Measurements from ENCODE around the gene NDUFS2. TPM values are rescaled to one million over a fixed set of nuclear protein-coding genes. Genes with fewer than 3 reads are reported as not detected.

NDUFS2 gene
- total RNA-seq, 3 donors from 2014 or later (not counting 1 experiment from before 2014, with no cell fraction given), result 74.7 to 88.8 (median 84.7) TPM

GRCh38 chr1:161198194-161198896 lies 3.8 kb upstream of the NDUFS2 start:
- H3K27ac Mint-ChIP-seq, result no peak overlapping the region
- no peaks in the 10 kb centered on the region for H3K27me3 Mint-ChIP-seq (ENCODE audit: low read depth in 2 of 2)
- ATAC-seq (no peak), DNase-seq (no peak)
- Histone ChIP-seq H3K27ac (ENCODE audit: low read length) (no peak overlapping the region), H3K27me3 (ENCODE audit: control insufficient read depth, insufficient read depth, low read length) (no peaks in the 10 kb centered on the region), H3K4me3 (ENCODE audit: low read length) (no peak overlapping the region), H3K4me1 (ENCODE audit: control insufficient read depth, insufficient read depth, low read length) (peaks cover 66% of the 10 kb centered on the region), H3K9me3 (ENCODE audit: control insufficient read depth, insufficient read depth, low read length) (no peaks in the 10 kb centered on the region), H3K36me3 (ENCODE audit: control insufficient read depth, insufficient read depth, low read length) (no peaks in the 10 kb centered on the region)
- 88% methylated on average over 20 of the region's 20 CpGs for WGBS (ENCODE audit: insufficient coverage)
- H3K4me3 Mint-ChIP-seq, result no peak overlapping the region
- peaks cover 22 to 65% of the 10 kb centered on the region in 2 donors for H3K4me1 Mint-ChIP-seq
- no peaks in the 10 kb centered on the region for H3K36me3 Mint-ChIP-seq
- TF ChIP-seq CTCF (IDR thresholded peaks at IDR 0.05), result no peak
- intact Hi-C loops (cut with micrococcal nuclease), result no loop called here
- H3K9me3 Mint-ChIP-seq, result no peaks in the 10 kb centered on the region

- Histone ChIP-seq H3K9me3 (ENCODE audit: control insufficient read depth, insufficient read depth, low read length) (no peaks in the 10 kb centered on the region), H3K4me3 (ENCODE audit: low read length) (no peak within 1 kb of the TSS), H3K4me1 (ENCODE audit: control insufficient read depth, insufficient read depth, low read length) (peaks cover 64% of the 10 kb centered on the region), H3K27ac (ENCODE audit: low read length) (no peak within 1 kb of the TSS), H3K36me3 (ENCODE audit: control insufficient read depth, insufficient read depth, low read length) (peaks cover 5% of the 10 kb centered on the region), H3K27me3 (ENCODE audit: control insufficient read depth, insufficient read depth, low read length) (no peaks in the 10 kb centered on the region)
- WGBS (ENCODE audit: insufficient coverage), result 95% methylated on average over 11 of the region's 11 CpGs
- no peak for ATAC-seq
- H3K4me1 Mint-ChIP-seq, result peaks cover 28 to 62% of the 10 kb centered on the region in 2 donors
- no peaks in the 10 kb centered on the region for H3K27me3 Mint-ChIP-seq (ENCODE audit: low read depth in 2 of 2)
- intact Hi-C loops (cut with micrococcal nuclease), result no loop called here
- TF ChIP-seq CTCF (IDR thresholded peaks at IDR 0.05), result no peak
- peak within 1 kb of the TSS; percentile 18 for H3K4me3 Mint-ChIP-seq
- H3K36me3 Mint-ChIP-seq, result peaks cover 1% of the 10 kb centered on the region
- H3K9me3 Mint-ChIP-seq, result no peaks in the 10 kb centered on the region
- peak within 1 kb of the TSS in 1 of 2 donors; percentile 45 for H3K27ac Mint-ChIP-seq
- no peak for DNase-seq
Measured at GRCh38 chr1:161198897-161199431, 3.2 kb upstream of the NDUFS2 start, which contains the start of gene ADAMTS4. TSS of gene ADAMTS4 (minus strand) at chr1:161199054. CDS start at chr1:161198627, 427 bp downstream.

GRCh38 chr1:161199506-161200139 lies 2.5 kb upstream of the NDUFS2 start:
- H3K4me1 Mint-ChIP-seq, result peaks cover 32 to 65% of the 10 kb centered on the region in 2 donors
- ATAC-seq (no peak), DNase-seq (no peak)
- 87% methylated on average over 5 of the region's 5 CpGs for WGBS (ENCODE audit: insufficient coverage)
- intact Hi-C loops (cut with micrococcal nuclease), result loop anchor here (5.0 kb wide), 1 partner anchor 32 kb away; the partner anchor contains the start of gene PPOX
- H3K9me3 Mint-ChIP-seq, result no peaks in the 10 kb centered on the region
- H3K36me3 ChIP-seq (ENCODE audit: control insufficient read depth, insufficient read depth, low read length), result peaks cover 10% of the 10 kb centered on the region
- H3K27ac Mint-ChIP-seq, result peak overlapping the region in 1 of 2 donors; percentile 96
- no peaks in the 10 kb centered on the region for H3K27me3 ChIP-seq (ENCODE audit: control insufficient read depth, insufficient read depth, low read length)
- peaks cover 8% of the 10 kb centered on the region for H3K36me3 Mint-ChIP-seq
- peak overlapping the region; percentile 18 for H3K4me3 Mint-ChIP-seq
- H3K9me3 ChIP-seq (ENCODE audit: control insufficient read depth, insufficient read depth, low read length), result no peaks in the 10 kb centered on the region
- H3K27me3 Mint-ChIP-seq (ENCODE audit: low read depth in 2 of 2), result no peaks in the 10 kb centered on the region
- H3K4me1 ChIP-seq (ENCODE audit: control insufficient read depth, insufficient read depth, low read length), result peaks cover 58% of the 10 kb centered on the region
- TF ChIP-seq CTCF (IDR thresholded peaks at IDR 0.05), result no peak
- H3K4me3 ChIP-seq (ENCODE audit: low read length), result no peak overlapping the region
- no peak overlapping the region for H3K27ac ChIP-seq (ENCODE audit: low read length)
